GM18498 (cell line): ENCODE results near the gene H6PD.

Experiments used
- ATAC-seq: cut with Tn5 transposase; IDR thresholded peaks from one replicate; pipeline ENCODE4 v1.9.1; 2021; ENCODE audit warnings: mild to moderate bottlenecking, moderate library complexity; ENCODE audit not compliant: unreplicated experiment

The H6PD gene

GRCh38 chr1:9253004-9253403 lies 18.4 kb downstream of the H6PD start:
- ATAC-seq, result no peak

GRCh38 chr1:9253453-9254105 lies 19.0 kb downstream of the H6PD start:
- no peak for ATAC-seq

GRCh38 chr1:9256332-9256731 lies 21.8 kb downstream of the H6PD start:
- no peak for ATAC-seq

GRCh38 chr1:9257851-9258250 lies 23.3 kb downstream of the H6PD start:
- ATAC-seq, result no peak

- ATAC-seq, result no peak
These were observed 24.1 kb downstream of the H6PD start for GRCh38 chr1:9258629-9259028.

GRCh38 chr1:9260059-9260766 lies 25.6 kb downstream of the H6PD start:
- no peak for ATAC-seq

GRCh38 chr1:9261496-9261895 lies 26.9 kb downstream of the H6PD start:
- ATAC-seq, result no peak

GRCh38 chr1:9262096-9262986 lies 27.8 kb downstream of the H6PD start:
- no peak for ATAC-seq

- ATAC-seq, result no peak
These were observed 28.8 kb downstream of the H6PD start for GRCh38 chr1:9263276-9263855.

GRCh38 chr1:9263984-9264872 lies 29.7 kb downstream of the H6PD start:
- ATAC-seq, result no peak

GRCh38 chr1:9265037-9265436 lies 30.5 kb downstream of the H6PD start:
- ATAC-seq, result no peak

GRCh38 chr1:9265968-9266367 lies 31.4 kb downstream of the H6PD start:
- no peak for ATAC-seq

- ATAC-seq, result no peak
These were observed 32.7 kb downstream of the H6PD start for GRCh38 chr1:9267352-9267686.

- no peak for ATAC-seq
These were observed 33.4 kb downstream of the H6PD start for GRCh38 chr1:9267827-9268581.

- no peak for ATAC-seq
These were observed 34.5 kb downstream of the H6PD start for GRCh38 chr1:9269078-9269501.

GRCh38 chr1:9269721-9270120 lies 35.1 kb downstream of the H6PD start:
- ATAC-seq, result no peak

GRCh38 chr1:9270290-9270883 lies 35.8 kb downstream of the H6PD start:
- ATAC-seq, result no peak

- no peak for ATAC-seq
These were observed 36.7 kb downstream of the H6PD start for GRCh38 chr1:9271283-9271682.

GRCh38 chr1:9271861-9272595 lies 37.5 kb downstream of the H6PD start:
- ATAC-seq, result no peak
